ENCODE data around the gene FAM3A.

Gene FAM3A

GRCh38 chrX:154547245-154548027 is 31.4 kb upstream of the FAM3A start, which contains the start of gene IKBKG:
Gene IKBKG, plus strand, starts transcription at chrX:154547620. Its CDS starts 4,383 bp downstream, at chrX:154552003.
- no peaks in the 10 kb centered on the region for H3K9me3 ChIP-seq (ENCODE audit: severe bottlenecking)
- peak within 1 kb of the TSS; percentile 75 for H3K4me3 ChIP-seq (ENCODE audit: low read depth, low read length)
- peaks cover 47% of the 10 kb centered on the region for H3K36me3 ChIP-seq
- H3K27ac ChIP-seq: peak within 1 kb of the TSS; percentile 93
- H3K27me3 ChIP-seq (ENCODE audit: insufficient read depth, low read depth, severe bottlenecking): peaks cover 11% of the 10 kb centered on the region
- TF ChIP-seq, protein P1, sequence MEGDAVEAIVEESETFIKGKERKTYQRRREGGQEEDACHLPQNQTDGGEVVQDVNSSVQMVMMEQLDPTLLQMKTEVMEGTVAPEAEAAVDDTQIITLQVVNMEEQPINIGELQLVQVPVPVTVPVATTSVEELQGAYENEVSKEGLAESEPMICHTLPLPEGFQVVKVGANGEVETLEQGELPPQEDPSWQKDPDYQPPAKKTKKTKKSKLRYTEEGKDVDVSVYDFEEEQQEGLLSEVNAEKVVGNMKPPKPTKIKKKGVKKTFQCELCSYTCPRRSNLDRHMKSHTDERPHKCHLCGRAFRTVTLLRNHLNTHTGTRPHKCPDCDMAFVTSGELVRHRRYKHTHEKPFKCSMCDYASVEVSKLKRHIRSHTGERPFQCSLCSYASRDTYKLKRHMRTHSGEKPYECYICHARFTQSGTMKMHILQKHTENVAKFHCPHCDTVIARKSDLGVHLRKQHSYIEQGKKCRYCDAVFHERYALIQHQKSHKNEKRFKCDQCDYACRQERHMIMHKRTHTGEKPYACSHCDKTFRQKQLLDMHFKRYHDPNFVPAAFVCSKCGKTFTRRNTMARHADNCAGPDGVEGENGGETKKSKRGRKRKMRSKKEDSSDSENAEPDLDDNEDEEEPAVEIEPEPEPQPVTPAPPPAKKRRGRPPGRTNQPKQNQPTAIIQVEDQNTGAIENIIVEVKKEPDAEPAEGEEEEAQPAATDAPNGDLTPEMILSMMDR (IDR thresholded peaks at IDR 0.05; ENCODE audit: low read depth, low read length): no peak
- DNase-seq: peak; percentile 97

- Histone ChIP-seq H3K27me3 (ENCODE audit: insufficient read depth, low read depth, severe bottlenecking) (peaks cover 8% of the 10 kb centered on the region), H3K27ac (peak within 1 kb of the TSS; percentile 93), H3K9me3 (ENCODE audit: severe bottlenecking) (no peaks in the 10 kb centered on the region), H3K36me3 (peaks cover 48% of the 10 kb centered on the region), H3K4me3 (ENCODE audit: low read depth, low read length) (peak within 1 kb of the TSS; percentile 75)
- TF ChIP-seq, protein P1 (IDR thresholded peaks at IDR 0.05; ENCODE audit: low read depth, low read length): no peak
- DNase-seq: peak; percentile 84
Observed at GRCh38 chrX:154546354-154547244, 30.6 kb upstream of the FAM3A start, which contains the start of gene G6PD. Gene G6PD, minus strand, starts transcription at chrX:154546846. Its CDS starts 691 bp downstream, at chrX:154546155.

GRCh38 chrX:154545673-154546274 is 29.7 kb upstream of the FAM3A start:
- no peaks in the 10 kb centered on the region for H3K9me3 ChIP-seq (ENCODE audit: severe bottlenecking)
- peaks cover 47% of the 10 kb centered on the region for H3K36me3 ChIP-seq
- TF ChIP-seq, protein P1 (IDR thresholded peaks at IDR 0.05; ENCODE audit: low read depth, low read length): no peak
- peak overlapping the region; percentile 75 for H3K4me3 ChIP-seq (ENCODE audit: low read depth, low read length)
- peak overlapping the region; percentile 93; the same call in 1 of the 2 replicates for H3K27ac ChIP-seq
- H3K27me3 ChIP-seq (ENCODE audit: insufficient read depth, low read depth, severe bottlenecking): peaks cover 5% of the 10 kb centered on the region
- DNase-seq: no peak

GRCh38 chrX:154542723-154543424 is 26.8 kb upstream of the FAM3A start:
- Histone ChIP-seq H3K4me3 (ENCODE audit: low read depth, low read length) (no peak overlapping the region), H3K27ac (peak overlapping the region; percentile 84)

More at GRCh38 chrX:154542723-154543424, 26.8 kb upstream of the FAM3A start:
- TF ChIP-seq, protein P1 (IDR thresholded peaks at IDR 0.05; ENCODE audit: low read depth, low read length): no peak
- peaks cover 65% of the 10 kb centered on the region for H3K36me3 ChIP-seq
- no peak for DNase-seq
- no peaks in the 10 kb centered on the region for H3K9me3 ChIP-seq (ENCODE audit: severe bottlenecking)
- peaks cover 3% of the 10 kb centered on the region for H3K27me3 ChIP-seq (ENCODE audit: insufficient read depth, low read depth, severe bottlenecking)
